ENCODE measurements around the gene DEFB116.
"Not testable (repeated sequence)": the region's sequence is repeated elsewhere in the genome, so short reads cannot be mapped to it uniquely, and the experiment has no call there.

The DEFB116 gene, protein sequence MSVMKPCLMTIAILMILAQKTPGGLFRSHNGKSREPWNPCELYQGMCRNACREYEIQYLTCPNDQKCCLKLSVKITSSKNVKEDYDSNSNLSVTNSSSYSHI

GRCh38 chr20:31308535-31309162, at the start of gene DEFB116:
TSS of gene DEFB116 (minus strand) at chr20:31308585. CDS start at chr20:31308585, 0 bp downstream.
- no peak for DNase-seq

- no peak for DNase-seq
Observed at GRCh38 chr20:31355981-31356380, 47.6 kb upstream of the DEFB116 start.

DNA sequence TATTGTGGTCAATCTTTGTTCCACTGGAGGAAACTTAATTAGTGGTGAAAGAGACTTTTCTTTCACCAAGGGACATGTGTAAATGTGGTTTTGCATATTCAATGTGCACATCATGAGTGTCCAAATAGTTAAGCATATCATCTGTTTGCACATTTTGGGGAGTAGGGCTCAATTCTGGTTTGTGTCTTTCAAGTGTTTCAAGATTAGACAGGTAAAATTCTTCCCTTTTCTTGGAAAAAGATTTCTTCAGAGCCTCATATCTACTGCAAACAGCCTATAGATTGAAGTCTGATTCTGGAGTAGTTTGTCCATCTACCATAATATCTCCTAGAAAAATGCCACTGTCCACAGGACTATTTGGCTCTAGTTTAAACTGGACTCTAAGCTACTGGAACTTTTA, 33.1 kb upstream of the DEFB116 start:
- DNase-seq = peak; percentile 52

DNA sequence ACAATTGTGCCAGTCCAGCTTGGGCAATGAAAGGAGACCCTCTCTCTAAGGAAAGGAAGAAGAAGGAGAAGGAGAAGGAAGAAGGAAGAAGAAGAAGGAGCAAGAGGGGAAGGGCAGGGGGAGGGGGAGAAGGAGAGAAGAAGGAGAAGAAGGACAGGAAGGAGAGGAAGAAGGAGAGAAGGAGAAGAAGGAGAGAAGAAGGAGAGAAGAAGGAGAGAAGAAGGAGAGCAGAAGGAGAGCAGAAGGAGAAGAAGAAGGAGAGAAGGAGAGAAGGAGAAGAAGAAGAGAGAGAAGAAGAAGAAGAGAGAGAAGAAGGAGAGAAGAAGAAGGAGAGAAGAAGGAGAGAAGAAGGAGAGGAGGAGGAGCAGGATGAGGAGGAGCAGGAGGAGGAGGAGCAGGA, 22.5 kb upstream of the DEFB116 start:
- DNase-seq = no peak

GRCh38 chr20:31322504-31322903, 14.1 kb upstream of the DEFB116 start:
- DNase-seq = no peak

GRCh38 chr20:31284964-31285363, 23.4 kb downstream of the DEFB116 start:
- not testable (repeated sequence) for DNase-seq

GRCh38 chr20:31278178-31278577, 30.2 kb downstream of the DEFB116 start:
- DNase-seq = no peak

DNA sequence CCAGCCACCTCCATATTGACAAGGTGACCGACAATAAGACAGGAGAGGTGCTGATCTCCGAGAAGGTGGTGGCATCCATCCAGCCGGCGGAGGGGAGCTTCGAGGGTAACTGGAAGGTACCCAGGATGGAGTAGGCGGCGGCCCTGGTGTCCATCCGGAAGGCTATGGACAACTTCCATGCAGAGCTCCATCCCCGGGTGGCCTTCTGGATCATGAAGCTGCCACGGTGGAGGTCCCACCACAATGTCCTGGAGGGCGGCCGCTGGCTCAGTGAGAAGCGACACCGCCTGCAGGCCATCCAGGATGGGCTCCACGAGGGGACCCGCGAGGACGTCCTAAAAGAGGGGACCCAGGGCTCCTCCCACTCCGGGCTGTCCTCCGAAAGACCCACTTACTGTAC, 33.9 kb downstream of the DEFB116 start:
- DNase-seq = no peak

GRCh38 chr20:31260326-31260932, 48.0 kb downstream of the DEFB116 start:
- DNase-seq = peak; percentile 74

DNA sequence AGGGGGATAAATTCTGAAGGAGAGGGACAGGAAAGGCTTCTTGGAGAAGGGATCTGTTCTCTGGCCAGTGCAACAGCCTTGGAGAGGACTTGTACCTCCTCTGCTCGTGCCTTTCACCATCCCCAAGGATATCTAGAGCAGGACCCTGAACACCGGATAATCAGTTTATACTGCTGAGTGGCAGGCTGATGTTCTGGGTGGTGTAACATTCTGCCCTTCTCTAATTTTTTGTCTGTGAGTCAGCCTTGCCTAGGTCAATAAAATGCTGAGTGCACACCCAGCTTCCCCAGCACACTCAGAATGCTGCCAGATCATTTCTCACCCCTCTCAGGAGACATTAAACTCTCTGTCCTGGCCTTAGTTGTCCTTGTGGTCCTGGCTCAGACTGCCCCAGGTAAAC, 51.0 kb downstream of the DEFB116 start, which contains the start of gene DEFB115:
Gene DEFB115 (plus strand): TSS at position 301 of the 400 bp plus-strand sequence. CDS start 0 bp downstream, at position 301.
- no peak for DNase-seq

- DNase-seq = no peak
Observed at GRCh38 chr20:31256959-31257358, 51.4 kb downstream of the DEFB116 start.
